ENCODE data around the gene TTLL8.

TTLL8 gene

GRCh38 chr22:50011447-50012210, 46.5 kb downstream of the TTLL8 start (continued):
- TF ChIP-seq REST (tag by site-specific recombination; IDR thresholded peaks at IDR 0.05) (no peak), GLIS2 (tag by site-specific recombination; IDR thresholded peaks at IDR 0.05) (peak; percentile 37), SCRT1 (tag by site-specific recombination; IDR thresholded peaks at IDR 0.05; ENCODE audit: borderline replicate concordance) (no peak), ZNF76 (tag by site-specific recombination; IDR thresholded peaks at IDR 0.05; ENCODE audit: borderline replicate concordance, low read depth) (no peak), ZNF140 (tag by site-specific recombination; IDR thresholded peaks at IDR 0.05) (no peak), ZNF792 (tag by site-specific recombination; IDR thresholded peaks at IDR 0.05) (no peak), ZNF449 (tag by site-specific recombination; IDR thresholded peaks at IDR 0.05) (no peak), ZFHX2 (tag by site-specific recombination; conservative IDR thresholded peaks at IDR 0.05) (peak; percentile 20; the same call in 1 of the 2 replicates), PRDM6 (tag by site-specific recombination; IDR thresholded peaks at IDR 0.05) (no peak), ZNF658 (tag by site-specific recombination; IDR thresholded peaks at IDR 0.05) (no peak), ZNF623 (tag by site-specific recombination; IDR thresholded peaks at IDR 0.05) (no peak), ZNF580 (tag by site-specific recombination; IDR thresholded peaks at IDR 0.05) (no peak), ZNF600 (tag by site-specific recombination; IDR thresholded peaks at IDR 0.05) (no peak), IKZF3 (tag by site-specific recombination; IDR thresholded peaks at IDR 0.05) (no peak), ZNF223 (tag by site-specific recombination; IDR thresholded peaks at IDR 0.05) (no peak), ZBTB8A (tag by site-specific recombination; IDR thresholded peaks at IDR 0.05) (no peak), ZBTB7A (tag by site-specific recombination; IDR thresholded peaks at IDR 0.05; ENCODE audit: low read depth) (no peak), ZNF148 (tag by site-specific recombination; IDR thresholded peaks at IDR 0.05; ENCODE audit: borderline replicate concordance) (no peak), OVOL3 (tag by site-specific recombination; IDR thresholded peaks at IDR 0.05) (no peak), ZNF549 (tag by site-specific recombination; IDR thresholded peaks at IDR 0.05) (no peak), ZFP41 (tag by site-specific recombination; IDR thresholded peaks at IDR 0.05; ENCODE audit: borderline replicate concordance) (no peak), ZNF138 (tag by site-specific recombination; IDR thresholded peaks at IDR 0.05; ENCODE audit: borderline replicate concordance) (no peak), HOXA7 (CRISPR knock-in tag; IDR thresholded peaks at IDR 0.05; ENCODE audit: borderline replicate concordance) (no peak), ZFP69B (tag by site-specific recombination; IDR thresholded peaks at IDR 0.05) (no peak), HOXC10 (CRISPR knock-in tag; IDR thresholded peaks at IDR 0.05) (no peak), ZIC2 (tag by site-specific recombination; IDR thresholded peaks at IDR 0.05) (peak; percentile 66), INSM2 (tag by site-specific recombination; IDR thresholded peaks at IDR 0.05) (no peak), ZNF560 (tag by site-specific recombination; IDR thresholded peaks at IDR 0.05; ENCODE audit: borderline replicate concordance) (no peak), ZNF157 (tag by site-specific recombination; IDR thresholded peaks at IDR 0.05) (no peak), GLIS1 (tag by site-specific recombination; IDR thresholded peaks at IDR 0.05) (peak; percentile 30; the same call in 1 of the 2 replicates)

Data from HEK293 (cell line).